HUES64 (cell line): ENCODE data around the gene TMEM231. TPM values are rescaled to one million over a fixed set of nuclear protein-coding genes. Genes with fewer than 3 reads are reported as not detected.
"Not testable (repeated sequence)": the region's sequence is repeated elsewhere in the genome, so short reads cannot be mapped to it uniquely, and the experiment has no call there.

Experiments
- H3K27ac ChIP-seq: 2 replicates; pipeline ENCODE4 v1.7.0; 2013; ENCODE audit warnings: low read depth, low read length, inconsistent platforms
- H3K27me3 ChIP-seq: 2 replicates; pipeline ENCODE4 v1.6.1; 2013; ENCODE audit warnings: mild to moderate bottlenecking, low read length; ENCODE audit not compliant: insufficient read depth
- H3K36me3 ChIP-seq: 2 replicates; pipeline ENCODE4 v1.6.1; 2013; ENCODE audit warnings: mild to moderate bottlenecking, low read length; ENCODE audit not compliant: insufficient read depth
- H3K4me1 ChIP-seq: 2 replicates; pipeline ENCODE4 v1.6.1; 2013; ENCODE audit warnings: mild to moderate bottlenecking, low read length, moderate library complexity; ENCODE audit not compliant: insufficient read depth
- H3K4me3 ChIP-seq: 2 replicates; pipeline ENCODE4 v1.5.1; 2013; ENCODE audit warnings: mild to moderate bottlenecking, low read length, moderate library complexity
- H3K9ac ChIP-seq: 2 replicates; pipeline ENCODE4 v1.6.1; 2013; ENCODE audit warnings: mild to moderate bottlenecking, low read depth, low read length
- H3K9me3 ChIP-seq: 2 replicates; pipeline ENCODE4 v1.6.1; 2013; ENCODE audit warnings: low read depth, low read length; ENCODE audit not compliant: insufficient read depth
- WGBS: fragments of 150-250, 120-280 bp; methylation state at CpG from one replicate; pipeline ENCODE4 v1.1.7; 2013; ENCODE audit warnings: missing lambda C conversion rate; 5-methylcytosine and 5-hydroxymethylcytosine counted together
- polyA plus RNA-seq, 2 experiments: library from polyadenylated mRNA; stranded (reverse); fragments of 50-300 nt; gene quantifications; one replicate each; pipeline ENCODE4 v1.2.3, GENCODE V29; 2013

Gene TMEM231
- 6.9 TPM for polyA plus RNA-seq (2013, experiment 1 of 2)
- 11.7 TPM for polyA plus RNA-seq (2013, experiment 2 of 2)

GRCh38 chr16:75555707-75556430, at the start of gene TMEM231:
TMEM231 (minus strand) TSS chr16:75556252; CDS start chr16:75556209, 43 bp downstream.
- peak within 1 kb of the TSS; percentile 55; the same call in 1 of the 2 replicates for H3K27ac ChIP-seq
- WGBS, result under 1% methylated on average over 75 of the region's 75 CpGs

GRCh38 chr16:75603241-75603640, 47.2 kb upstream of the TMEM231 start:
- Histone ChIP-seq H3K9me3 (peaks cover 9% of the 10 kb centered on the region; the same call in 1 of the 2 replicates), H3K27ac (no peak overlapping the region), H3K4me1 (no peaks in the 10 kb centered on the region), H3K4me3 (no peak overlapping the region), H3K9ac (no peak overlapping the region), H3K27me3 (no peaks in the 10 kb centered on the region), H3K36me3 (peaks cover 81% of the 10 kb centered on the region)
- WGBS, result 94% methylated on average over 4 of the region's 4 CpGs

More at GRCh38 chr16:75555707-75556430, at the start of gene TMEM231:
- H3K9ac ChIP-seq, result peak within 1 kb of the TSS; percentile 71
- no peaks in the 10 kb centered on the region for H3K27me3 ChIP-seq
- peaks cover 18% of the 10 kb centered on the region for H3K4me1 ChIP-seq
- H3K4me3 ChIP-seq, result peak within 1 kb of the TSS; percentile 89
- H3K9me3 ChIP-seq, result no peaks in the 10 kb centered on the region
- no peaks in the 10 kb centered on the region for H3K36me3 ChIP-seq

GRCh38 chr16:75599452-75600277, 43.6 kb upstream of the TMEM231 start:
- no peak overlapping the region for H3K4me3 ChIP-seq
- peaks cover 6% of the 10 kb centered on the region for H3K4me1 ChIP-seq
- 97% methylated on average over 6 of the region's 6 CpGs for WGBS
- H3K27ac ChIP-seq, result no peak overlapping the region
- peaks cover 66% of the 10 kb centered on the region for H3K36me3 ChIP-seq
- H3K9me3 ChIP-seq, result peaks cover 14% of the 10 kb centered on the region; the same call in 1 of the 2 replicates
- no peaks in the 10 kb centered on the region for H3K27me3 ChIP-seq
- no peak overlapping the region for H3K9ac ChIP-seq

- peak overlapping the region; percentile 80 for H3K27ac ChIP-seq
- no peaks in the 10 kb centered on the region for H3K27me3 ChIP-seq
- H3K9me3 ChIP-seq, result peaks cover 4% of the 10 kb centered on the region; the same call in 1 of the 2 replicates
- H3K4me3 ChIP-seq, result peak overlapping the region; percentile 34
- peaks cover 38% of the 10 kb centered on the region for H3K4me1 ChIP-seq
- H3K9ac ChIP-seq, result peak overlapping the region; percentile 68
- 39% methylated on average over 17 of the region's 17 CpGs for WGBS
- H3K36me3 ChIP-seq, result peaks cover 17% of the 10 kb centered on the region
These were observed 38.1 kb upstream of the TMEM231 start for GRCh38 chr16:75593825-75594820.

- Histone ChIP-seq H3K9me3 (peaks cover 4% of the 10 kb centered on the region; the same call in 1 of the 2 replicates), H3K27ac (no peak overlapping the region; the same call in 1 of the 2 replicates), H3K4me1 (peaks cover 40% of the 10 kb centered on the region), H3K27me3 (no peaks in the 10 kb centered on the region), H3K36me3 (peaks cover 13% of the 10 kb centered on the region), H3K9ac (no peak overlapping the region), H3K4me3 (no peak overlapping the region)
- WGBS, result 91% methylated on average over 6 of the region's 6 CpGs
These were observed 37.3 kb upstream of the TMEM231 start for GRCh38 chr16:75593308-75593707.

- not testable (repeated sequence) for H3K9me3 ChIP-seq, H3K9ac ChIP-seq, H3K4me3 ChIP-seq, H3K27me3 ChIP-seq, H3K27ac ChIP-seq, H3K36me3 ChIP-seq
- 93% methylated on average over 7 of the region's 9 CpGs for WGBS
- H3K4me1 ChIP-seq, result peaks cover 40% of the 10 kb centered on the region
These were observed 35.9 kb upstream of the TMEM231 start for GRCh38 chr16:75591927-75592326.

- no peaks in the 10 kb centered on the region for H3K36me3 ChIP-seq
- 86% methylated on average over 7 of the region's 8 CpGs for WGBS
These were observed 35.1 kb upstream of the TMEM231 start for GRCh38 chr16:75590920-75591843.

GRCh38 chr16:75589306-75589705, 33.3 kb upstream of the TMEM231 start:
- H3K4me3 ChIP-seq, result no peak overlapping the region
- H3K9me3 ChIP-seq, result no peaks in the 10 kb centered on the region
- H3K27ac ChIP-seq, result peak overlapping the region; percentile 9; the same call in 1 of the 2 replicates
- no peak overlapping the region for H3K9ac ChIP-seq
- peaks cover 29% of the 10 kb centered on the region for H3K4me1 ChIP-seq
- no peaks in the 10 kb centered on the region for H3K36me3 ChIP-seq
- WGBS, result 93% methylated on average over 3 of the region's 3 CpGs
- no peaks in the 10 kb centered on the region for H3K27me3 ChIP-seq

More at GRCh38 chr16:75590920-75591843, 35.1 kb upstream of the TMEM231 start:
- Histone ChIP-seq H3K27ac (peak overlapping the region; percentile 14; the same call in 1 of the 2 replicates), H3K9ac (0 out of 2 replicates have a peak overlapping the region, but pooled peaks have one; percentile 3), H3K4me1 (peaks cover 40% of the 10 kb centered on the region), H3K27me3 (no peaks in the 10 kb centered on the region), H3K9me3 (no peaks in the 10 kb centered on the region), H3K4me3 (no peak overlapping the region)

GRCh38 chr16:75588716-75589115, 32.7 kb upstream of the TMEM231 start:
- H3K4me1 ChIP-seq, result peaks cover 25% of the 10 kb centered on the region
- no peak overlapping the region for H3K4me3 ChIP-seq
- H3K27me3 ChIP-seq, result no peaks in the 10 kb centered on the region
- H3K36me3 ChIP-seq, result no peaks in the 10 kb centered on the region
- H3K27ac ChIP-seq, result no peak overlapping the region
- WGBS, result 97% methylated on average over 4 of the region's 4 CpGs
- no peak overlapping the region for H3K9ac ChIP-seq
- no peaks in the 10 kb centered on the region for H3K9me3 ChIP-seq
